ENCODE data around the gene ACTG1.

ACTG1 gene

DNA sequence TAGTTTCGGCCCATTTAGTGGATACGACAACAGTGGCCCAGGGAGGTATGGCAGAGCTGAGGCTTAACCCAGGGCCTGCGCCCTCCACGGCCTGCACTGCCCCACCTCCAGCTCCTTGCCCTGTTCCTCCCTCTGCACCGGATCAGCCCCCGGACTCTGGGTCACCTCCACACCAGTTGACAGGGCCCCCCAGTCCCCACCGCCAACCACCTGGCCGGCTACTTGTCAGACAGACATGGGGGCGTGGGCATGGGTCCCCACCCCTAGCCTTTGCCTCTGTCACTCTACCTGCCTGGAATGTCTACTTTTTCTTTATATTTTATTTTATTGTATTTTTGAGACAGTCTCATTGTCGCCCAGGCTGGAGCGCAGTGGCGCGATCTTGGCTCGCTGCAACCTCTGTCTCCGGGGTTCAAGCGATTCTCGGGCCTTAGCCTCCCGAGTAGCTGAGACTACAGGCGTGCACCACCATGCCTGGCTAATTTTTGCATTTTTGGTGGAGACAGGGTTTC lies 3.0 kb upstream of the ACTG1 start:
- no peak for DNase-seq

DNA sequence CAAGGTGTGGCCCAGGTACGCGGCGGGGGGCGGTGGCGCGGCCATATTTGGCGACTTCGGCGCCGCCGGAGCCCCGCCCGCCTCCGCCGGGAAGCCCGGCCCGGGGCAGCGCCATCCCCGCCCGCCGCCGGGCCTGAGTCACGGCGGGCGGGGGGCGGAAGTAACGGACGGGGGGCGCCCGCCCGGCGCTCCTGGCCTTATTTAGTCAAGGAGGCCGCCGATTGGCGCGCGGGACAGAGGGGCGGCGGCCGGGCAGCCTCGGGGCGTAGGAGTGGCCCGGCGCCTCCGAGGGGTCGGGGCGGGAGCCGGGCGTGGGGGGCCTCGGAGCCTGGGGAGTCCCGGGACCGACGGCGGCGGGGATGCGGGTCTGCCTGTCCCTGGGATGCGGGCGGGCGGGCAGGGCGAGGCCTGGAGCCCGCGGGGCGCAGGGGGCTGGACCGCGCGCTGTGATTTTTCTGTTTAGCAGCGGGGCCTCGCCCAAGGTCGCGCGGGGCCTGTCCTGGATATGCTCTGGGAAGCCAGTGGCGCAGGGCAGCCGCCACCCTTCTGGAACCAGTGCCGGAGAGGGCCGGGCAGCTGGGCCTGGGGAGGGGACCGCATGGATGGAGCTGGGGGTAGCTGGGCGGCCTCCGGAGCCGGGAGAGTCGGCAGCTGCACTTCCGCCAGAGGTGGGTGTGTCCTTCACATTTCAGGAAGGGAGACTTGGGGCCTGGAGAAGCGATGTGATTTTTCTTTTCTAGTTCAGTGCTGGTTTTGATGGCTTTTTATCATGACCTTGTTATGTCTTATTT lies 2.3 kb upstream of the ACTG1 start:
- peak; percentile 23 to 56 for DNase-seq

DNA sequence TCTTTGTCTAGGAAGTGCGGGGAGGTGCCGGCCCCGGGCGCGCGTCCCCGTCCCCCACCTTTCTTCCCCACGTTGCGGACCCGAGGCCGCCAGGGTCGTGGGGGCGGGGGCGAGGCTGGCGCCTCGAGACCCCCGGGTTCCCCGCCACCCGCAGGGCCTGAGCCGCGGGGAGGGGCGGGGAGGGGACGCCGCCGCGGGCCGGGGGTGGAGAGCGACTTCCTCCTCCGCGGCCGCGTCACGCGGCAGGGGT lies 1.8 kb upstream of the ACTG1 start:
- no peak for DNase-seq

DNA sequence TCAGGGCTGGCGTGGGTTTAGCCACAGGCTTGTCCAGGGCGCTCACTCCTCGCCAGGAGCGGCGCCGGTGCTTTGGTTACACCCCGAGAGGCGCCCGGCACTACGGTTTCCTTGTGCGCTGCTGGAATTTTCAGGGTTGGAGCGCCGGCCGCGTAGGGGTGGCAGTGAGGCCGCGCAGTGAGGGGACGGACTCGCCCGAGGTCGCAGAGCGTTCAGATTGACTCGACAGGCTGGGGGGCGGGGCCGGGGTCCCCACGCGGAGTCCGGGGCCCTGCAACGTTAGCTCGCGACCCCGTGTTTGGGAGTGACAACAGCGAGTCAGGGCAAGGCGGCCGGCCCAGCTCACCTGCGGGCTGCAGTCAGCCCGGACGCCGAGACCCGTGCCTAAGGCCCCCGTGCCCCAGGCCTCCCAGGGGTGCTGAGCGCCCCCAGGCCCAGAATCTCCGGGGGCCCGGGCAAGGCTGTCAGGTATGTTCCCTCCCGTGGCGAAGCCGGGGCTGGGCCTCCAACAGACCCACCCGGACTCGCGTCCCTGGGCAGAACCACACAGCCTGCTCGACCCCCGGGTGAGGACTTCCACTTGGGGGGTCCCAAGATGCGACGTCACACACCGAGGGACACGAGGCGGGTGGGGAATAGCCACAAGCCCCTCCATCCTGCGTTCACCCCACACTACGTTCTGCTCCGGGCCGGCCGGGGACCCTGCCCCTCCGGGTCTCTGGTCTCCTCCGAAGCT lies 1.3 kb upstream of the ACTG1 start:
- no peak for DNase-seq

DNA sequence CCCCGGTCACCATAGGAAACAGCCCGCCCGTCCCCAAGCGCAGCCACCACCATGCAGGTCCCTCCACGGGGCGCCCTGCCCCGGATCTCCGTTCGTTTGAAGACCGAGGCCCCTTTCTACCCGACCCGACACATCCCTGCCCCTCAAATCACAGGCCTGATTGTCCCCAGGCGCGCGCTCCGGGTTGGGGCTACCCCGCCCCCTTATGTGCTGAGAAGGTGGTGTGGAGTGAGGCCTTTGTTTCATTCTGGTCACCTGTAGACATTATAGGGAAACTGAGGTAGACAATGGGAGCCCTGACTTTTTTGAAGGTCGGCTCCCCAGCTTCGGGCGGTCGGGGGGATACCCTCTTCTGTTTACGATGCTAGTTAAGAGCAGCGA lies 763 bp upstream of the ACTG1 start:
- peak in 1 of 2 experiments; percentile 40 for DNase-seq

DNA sequence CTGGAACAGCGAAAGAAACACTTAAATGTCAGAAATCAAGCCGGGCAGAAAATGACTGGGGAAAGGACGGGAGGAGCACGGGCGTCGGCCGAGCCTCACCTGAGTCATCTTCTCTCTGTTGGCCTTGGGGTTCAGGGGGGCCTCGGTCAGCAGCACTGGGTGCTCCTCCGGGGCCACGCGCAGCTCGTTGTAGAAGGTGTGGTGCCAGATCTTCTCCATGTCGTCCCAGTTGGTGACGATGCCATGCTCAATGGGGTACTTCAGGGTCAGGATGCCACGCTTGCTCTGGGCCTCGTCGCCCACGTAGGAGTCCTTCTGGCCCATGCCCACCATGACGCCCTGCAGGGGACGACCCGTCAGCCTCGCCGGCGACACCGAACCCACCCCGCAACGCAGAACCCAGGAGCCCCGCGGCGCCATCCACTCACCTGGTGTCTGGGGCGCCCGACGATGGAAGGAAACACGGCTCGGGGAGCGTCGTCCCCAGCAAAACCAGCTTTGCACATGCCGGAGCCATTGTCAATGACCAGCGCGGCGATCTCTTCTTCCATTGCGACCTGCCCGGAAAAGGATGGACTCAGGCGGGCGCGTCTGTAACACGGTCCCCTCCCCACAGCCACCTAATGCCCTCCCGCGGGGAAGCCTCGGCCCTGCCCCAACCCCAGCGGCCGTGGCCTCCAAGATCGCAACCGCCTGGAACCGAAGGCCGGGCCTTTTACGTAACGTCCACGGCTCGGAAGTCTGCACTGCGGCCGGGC lies 616 bp downstream of the ACTG1 start:
- no peak for DNase-seq

DNA sequence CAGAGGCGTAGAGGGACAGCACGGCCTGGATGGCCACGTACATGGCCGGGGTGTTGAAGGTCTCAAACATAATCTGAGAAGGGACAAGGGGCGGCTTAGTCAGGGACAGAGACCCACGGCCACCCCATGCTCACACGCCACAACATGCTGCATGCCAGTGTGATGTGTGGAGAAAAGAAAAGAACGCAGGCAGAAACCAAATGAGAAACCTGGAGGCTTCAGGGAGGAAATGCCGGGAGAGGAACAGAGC lies 1.1 kb downstream of the ACTG1 start:
- DNase-seq, result no peak

DNA sequence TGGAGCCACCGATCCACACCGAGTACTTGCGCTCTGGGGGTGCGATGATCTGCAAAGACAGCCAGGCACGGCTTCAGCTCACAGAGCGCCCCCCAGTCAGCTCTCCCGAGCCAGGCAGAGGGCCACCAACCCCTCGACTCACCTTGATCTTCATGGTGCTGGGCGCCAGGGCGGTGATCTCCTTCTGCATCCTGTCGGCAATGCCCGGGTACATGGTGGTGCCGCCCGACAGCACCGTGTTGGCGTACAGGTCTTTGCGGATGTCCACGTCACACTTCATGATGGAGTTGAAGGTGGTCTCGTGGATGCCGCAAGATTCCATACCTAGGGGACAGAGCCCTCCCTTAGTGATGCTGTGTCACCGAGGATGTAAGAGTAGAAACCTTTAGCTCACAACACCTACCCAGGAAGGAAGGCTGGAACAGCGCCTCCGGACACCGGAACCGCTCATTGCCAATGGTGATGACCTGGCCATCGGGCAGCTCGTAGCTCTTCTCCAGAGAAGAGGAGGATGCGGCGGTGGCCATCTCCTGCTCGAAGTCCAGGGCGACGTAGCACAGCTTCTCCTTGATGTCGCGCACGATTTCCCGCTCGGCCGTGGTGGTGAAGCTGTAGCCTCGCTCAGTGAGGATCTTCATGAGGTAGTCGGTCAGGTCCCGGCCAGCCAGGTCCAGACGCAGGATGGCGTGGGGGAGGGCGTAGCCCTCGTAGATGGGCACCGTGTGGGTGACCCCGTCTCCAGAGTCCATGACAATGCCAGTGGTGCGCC lies 1.6 kb downstream of the ACTG1 start:
- no peak for DNase-seq

DNA sequence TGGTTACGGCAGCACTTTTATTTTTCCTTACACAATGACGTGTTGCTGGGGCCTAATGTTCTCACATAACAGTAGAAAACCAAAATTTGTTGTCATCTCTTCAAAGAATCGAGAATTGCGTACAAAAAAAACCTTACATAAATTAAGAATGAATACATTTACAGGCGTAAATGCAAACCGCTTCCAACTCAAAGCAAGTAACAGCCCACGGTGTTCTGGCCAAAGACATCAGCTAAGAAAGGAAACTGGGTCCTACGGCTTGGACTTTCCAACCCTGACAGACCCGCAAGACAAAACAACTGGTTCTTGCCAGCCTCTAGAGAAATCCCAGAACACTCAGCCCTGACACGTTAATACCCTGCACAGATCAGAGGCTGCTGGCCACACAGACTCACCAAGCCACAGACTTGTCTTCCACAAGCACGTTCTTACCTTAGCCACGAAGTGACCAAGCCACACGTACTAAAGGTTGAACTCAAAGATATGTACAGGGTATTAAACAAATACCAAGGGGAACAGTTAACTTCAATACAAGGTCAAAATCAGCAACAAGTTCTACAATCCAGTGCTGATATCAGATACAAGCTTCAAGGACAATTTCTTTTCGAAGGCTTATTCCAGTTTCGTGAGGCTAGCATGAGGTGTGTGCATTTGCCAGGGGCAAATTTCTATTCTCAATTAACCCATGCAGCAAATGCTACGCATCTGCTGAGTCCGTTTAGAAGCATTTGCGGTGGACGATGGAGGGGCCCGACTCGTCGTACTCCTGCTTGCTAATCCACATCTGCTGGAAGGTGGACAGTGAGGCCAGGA lies 2.4 kb downstream of the ACTG1 start:
- DNase-seq, result no peak

DNA sequence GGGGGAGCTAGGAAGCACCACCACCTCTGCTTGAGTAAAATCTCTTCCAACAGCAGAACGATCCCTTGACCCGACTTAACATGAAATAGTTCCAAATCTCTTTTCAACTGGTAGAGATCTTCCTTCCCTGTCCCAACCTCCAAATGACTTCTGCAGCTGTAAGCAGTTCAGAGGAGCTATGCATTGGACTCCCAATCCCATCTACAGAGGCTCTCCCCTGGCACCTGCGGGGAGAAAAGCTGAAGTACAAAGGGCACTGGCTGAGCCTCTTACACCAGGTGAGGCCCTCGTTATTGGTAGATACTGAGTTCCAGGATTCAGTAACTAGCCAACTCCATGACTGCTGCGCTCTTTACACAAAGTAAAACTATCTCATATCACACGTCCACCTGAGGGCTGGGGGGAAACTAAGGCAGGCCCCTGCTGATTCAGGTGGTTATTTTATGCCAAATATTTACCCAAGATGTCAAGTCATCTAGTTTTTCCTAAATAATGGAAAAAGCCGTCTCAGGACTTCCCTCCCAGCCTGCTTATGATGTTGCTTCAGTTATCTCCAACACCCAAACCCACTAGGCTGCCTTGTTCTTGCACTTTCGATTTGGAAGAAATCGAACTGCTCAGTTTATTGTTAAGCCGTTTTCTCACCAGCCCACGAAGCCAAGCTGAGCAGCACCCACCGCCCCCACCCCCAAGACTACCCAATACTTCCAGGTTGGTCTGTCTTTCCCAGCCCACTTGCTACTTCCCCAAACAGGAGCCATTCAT lies 3.2 kb downstream of the ACTG1 start:
- DNase-seq, result no peak

DNA sequence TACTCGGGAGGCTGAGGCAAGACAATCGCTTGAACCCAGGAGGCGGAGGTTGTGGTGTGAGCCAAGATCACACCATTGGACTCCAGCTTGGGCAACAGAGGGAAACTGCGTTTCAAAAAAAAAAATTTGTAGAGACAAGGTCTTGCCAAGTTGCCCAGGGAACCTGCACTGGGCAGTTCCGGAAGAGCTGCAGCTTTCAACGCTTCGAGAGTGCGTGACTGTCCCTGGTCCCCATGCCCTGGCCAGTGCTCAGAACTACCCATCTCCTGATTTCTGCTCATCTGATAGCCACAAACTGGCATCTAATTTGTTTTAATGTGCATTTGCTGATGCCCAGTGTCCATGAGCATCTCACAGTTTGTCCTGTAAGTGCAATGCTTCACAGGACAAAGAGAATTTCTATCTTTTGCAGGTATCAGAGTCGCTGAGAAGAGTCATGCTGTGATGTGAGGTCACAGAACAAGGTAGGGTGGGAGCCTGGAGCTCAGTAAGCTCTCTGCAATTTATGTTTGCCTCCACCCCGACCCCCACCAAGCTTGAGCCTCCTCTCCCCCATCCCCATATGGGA lies 3.9 kb downstream of the ACTG1 start:
- DNase-seq, result no peak

DNA sequence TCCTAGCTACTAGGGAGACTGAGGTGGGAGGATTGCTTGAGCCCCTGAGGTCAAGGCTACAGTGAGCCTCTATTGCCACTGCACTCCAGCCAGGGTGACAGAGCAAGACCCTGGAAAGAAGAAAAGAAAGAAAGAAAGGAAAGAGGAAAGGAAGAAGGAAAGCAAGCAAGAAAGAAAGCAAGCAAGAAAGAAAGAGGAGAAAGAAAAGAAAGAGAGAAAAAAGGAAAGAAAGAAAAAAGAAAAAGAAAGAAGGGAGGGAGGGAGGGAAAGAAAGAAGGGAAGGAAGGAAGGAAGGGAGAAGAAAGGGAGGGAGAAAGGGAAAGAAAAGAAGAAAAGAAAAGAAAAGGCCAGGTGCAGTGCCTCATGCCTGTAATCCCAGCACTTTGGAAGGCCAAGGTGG lies 9.0 kb downstream of the ACTG1 start:
- no peak for DNase-seq

DNA sequence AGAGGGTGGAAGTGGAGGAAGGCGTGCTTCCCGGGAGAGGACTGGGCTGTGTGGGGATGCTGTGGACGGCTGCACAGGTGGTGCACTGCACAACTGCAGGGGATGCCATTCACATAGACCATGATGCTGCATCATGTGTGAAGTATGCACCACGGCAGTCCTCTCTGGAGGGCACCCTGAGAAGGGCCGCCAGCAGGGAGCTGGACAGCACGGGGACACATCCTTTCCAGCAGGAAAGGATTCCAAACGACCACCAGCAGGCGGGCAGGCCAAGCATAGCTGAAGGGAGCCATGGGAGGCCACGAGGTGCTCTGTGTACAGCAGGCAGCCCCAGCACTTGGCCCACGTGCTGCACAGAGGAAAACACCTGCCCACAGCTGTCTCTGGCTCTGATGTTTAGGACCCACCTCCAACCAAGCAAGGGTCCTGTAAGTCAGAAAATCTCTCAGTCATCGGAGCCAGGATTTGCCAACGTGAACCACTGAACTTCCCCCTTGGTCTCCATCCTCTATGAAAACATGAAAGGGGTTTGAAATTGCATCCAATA lies 10.1 kb downstream of the ACTG1 start:
- no peak for DNase-seq

DNA sequence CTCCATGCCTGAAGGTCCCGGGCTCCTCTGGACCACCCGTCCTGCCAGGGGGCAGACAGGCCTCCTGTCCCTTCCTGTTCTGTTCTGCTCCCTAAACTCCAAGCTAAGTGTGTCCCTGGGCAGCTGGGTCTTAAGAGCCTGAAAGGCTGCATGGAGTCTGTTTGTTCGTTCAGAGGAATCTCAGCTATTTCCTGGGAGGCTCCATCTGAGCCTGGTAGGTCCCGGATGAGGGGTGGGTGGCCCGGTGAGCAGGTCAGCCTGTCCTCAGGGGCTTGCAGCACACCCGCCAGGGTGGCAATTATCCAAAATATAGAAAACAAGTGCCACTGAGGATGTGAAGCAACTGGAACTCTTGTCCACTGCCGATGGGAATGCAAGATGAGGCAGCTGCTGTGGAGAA lies 12.6 kb downstream of the ACTG1 start:
- no peak for DNase-seq

DNA sequence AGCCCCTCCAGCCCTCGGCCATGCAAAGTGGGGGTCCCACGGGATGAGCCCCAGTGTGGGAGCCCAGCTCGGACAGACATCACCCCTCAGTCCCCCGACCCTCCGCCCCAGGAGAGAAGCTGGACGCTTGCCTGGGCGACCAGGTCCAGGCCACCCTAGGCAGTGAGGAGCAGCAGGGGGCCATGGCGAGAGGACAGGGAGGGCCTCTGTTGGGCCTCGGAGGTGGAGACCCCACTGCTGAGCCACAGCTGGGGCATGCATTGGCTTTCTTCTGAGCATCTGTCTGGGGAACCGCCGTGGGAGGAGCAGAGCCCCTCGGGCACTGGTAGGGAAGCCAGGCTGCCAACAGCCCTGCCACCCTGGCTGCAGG lies 13.0 kb downstream of the ACTG1 start:
- no peak for DNase-seq

DNA sequence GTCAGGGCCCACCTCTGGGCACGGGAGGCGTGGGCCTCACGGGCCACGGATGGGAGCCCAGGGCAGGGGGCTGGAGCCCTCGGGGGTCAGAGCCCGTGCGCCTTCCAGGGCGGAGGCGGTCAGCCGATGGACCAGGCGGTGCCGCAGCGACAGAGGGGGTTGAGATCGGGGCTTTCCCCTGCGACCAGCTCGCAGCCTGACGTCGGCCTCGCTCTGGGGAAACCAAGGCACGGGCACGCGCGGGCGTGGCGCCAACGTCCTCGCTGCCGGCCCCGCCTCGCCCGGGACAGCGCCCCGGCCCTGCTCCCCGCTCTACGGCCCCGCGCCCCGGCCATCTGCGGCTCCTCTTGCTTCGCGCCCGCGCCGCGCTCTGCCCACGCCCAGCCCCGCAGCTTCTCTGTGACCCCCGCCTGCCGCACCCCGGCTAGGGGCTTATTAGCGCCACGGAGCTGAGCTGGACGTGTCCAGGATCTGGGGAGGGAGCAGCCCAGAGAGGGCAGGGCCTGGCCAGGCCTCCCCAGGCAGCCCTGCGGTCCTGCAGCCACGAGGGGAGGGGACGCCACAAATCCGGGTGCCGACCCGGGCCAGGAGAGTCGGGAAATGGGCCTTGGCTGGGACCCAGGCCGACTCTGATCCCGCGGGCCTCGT lies 13.5 kb downstream of the ACTG1 start:
- DNase-seq, result no peak

DNA sequence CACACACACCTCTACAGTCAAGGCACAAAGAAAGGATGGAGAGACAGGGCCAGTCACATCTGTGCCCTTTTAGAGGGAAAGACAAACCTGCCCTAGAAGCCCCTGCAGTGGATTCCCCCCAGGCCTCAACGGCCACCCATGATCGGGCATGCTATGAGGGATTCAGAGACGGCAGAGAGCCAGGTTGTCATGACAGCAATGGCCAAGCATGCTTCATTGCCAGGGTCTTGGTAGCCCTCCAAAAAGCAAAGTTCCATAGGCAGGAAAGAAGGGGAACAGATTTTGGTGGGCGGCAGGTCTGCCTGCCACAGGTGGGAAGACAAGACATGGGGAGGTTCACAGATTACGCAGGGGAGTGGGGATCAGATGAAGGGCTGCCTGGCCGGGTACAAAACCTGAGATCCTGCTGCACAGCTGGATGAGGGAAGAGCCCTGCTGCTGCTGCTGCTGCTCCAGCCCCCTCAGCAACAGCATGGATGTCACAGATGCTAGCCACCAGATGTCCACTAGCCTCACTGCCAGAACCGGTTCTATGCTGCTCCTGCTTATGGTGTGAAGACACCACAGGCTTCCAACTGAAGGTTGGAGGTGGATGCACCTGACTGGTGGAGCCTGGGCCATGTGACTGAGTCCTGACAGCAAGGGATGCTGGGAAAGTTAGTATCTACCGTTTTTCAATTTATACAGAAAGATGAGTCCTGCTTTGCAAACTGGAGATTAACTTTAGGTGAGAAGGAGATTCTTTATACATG lies 17.8 kb downstream of the ACTG1 start:
- DNase-seq, result no peak

DNA sequence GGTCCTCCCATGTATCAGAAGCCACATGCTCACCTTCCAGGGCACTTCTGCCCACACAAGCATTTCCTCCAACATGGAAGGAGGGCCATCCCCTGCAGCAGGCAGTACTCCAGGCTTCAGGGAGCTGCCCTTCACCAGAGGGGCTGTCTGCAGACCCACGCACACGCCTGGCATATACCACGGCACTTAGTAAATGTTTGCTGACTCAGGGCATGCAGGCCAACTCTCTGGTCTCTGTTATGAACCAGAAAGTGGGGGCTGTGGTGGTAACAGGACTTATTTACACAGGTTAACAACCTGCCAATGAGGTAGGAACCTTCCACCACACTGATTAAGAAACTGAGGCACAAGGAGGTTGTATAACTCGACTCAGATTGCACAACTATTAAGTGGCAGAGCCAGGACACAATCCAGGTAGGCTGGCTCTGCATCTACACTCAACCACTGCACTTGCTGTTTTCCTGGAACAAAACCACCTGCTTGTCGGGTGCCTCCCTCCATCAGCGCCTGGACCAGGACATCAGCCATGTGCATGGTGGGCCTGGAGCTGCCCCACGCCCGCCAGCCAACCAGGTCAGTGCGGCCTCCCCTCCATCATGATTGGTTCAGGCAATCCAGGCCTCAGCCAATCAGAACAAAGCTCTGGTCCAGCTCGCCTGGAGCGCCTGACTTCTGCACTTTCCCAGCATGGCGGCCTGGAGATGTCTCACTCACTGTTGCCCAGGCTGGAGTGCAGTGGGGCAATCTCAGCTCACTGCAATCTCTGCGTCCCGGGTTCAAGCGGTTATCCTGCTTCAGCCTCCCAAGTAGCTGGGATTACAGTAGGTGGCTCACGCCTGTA lies 19.2 kb downstream of the ACTG1 start:
- no peak for DNase-seq

DNA sequence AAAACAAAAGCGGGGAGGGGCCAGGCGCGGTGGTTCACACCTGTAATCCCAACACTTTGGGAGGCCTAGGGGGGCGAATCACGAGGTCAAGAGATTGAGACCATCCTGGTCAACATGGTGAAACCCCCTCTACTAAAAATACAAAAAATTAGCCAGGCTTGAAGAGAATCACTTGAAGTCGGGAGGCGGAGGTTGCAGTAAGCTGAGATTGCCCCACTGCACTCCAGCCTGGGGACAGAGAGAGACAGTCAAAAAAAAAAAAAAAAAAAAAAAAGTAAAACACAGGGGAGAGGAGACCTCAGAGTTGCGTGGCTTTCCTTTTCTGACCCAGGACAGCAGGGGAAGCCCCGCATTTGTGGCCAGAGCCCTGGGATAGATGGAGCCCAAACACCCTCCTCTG lies 19.9 kb downstream of the ACTG1 start:
- DNase-seq, result no peak

Data from NCI-H187 (cell line).